A549 (cell line): ENCODE measurements around the gene ESPN. TPM values are rescaled to one million over a fixed set of nuclear protein-coding genes. Genes with fewer than 3 reads are reported as not detected.

Experiments
- ATAC-seq, 2 experiments: fragments of 200-7000 bp in 1 of 2; fragments of >200 bp in 1 of 2; cut with Nextera tagmentation in 1 of 2; cut with Tn5 transposase in 1 of 2; 3 replicates each; pipeline versions ENCODE4 v1.8.0 to v1.9.1; 2018 to 2020; ENCODE audit warnings: mild to moderate bottlenecking in 1 of 2, moderate library complexity in 1 of 2
- CTCF ChIA-PET: fragments of 300-600 bp; sonication (Branson Sonifier 250); formaldehyde crosslinking; extraction: SDS; loops from one replicate; lab custom pipeline; 2021; ENCODE audit warnings: antibody characterized with exemption, inconsistent platforms; lab: Yijun Ruan, JAX
- POLR2A ChIA-PET: fragments of 350-600 bp; formaldehyde crosslinking; extraction: SDS; loops from one replicate; lab custom pipeline; 2021; ENCODE audit warnings: antibody characterized with exemption, inconsistent platforms; lab: Yijun Ruan, JAX
- DNase-seq, 2 experiments: peaks; one replicate each; pipeline versions ENCODE4 v3.0.0 to v3.0.0-alpha.2; 2011 to 2016; ENCODE audit warnings: low read depth in 1 of 2, low spot score in 1 of 2
- FAIRE-seq: peaks from 2 replicates; lab custom pipeline; 2011; peaks lifted over from hg19 to GRCh38; lab: Jason Lieb, UNC
- H3K27ac ChIP-seq, 2 experiments: fragments of >200 bp; sonication (Bioruptor Twin); formaldehyde crosslinking; 3 replicates each; pipeline ENCODE4 v1.5.1; 2016 to 2017
- H3K4me1 ChIP-seq: fragments of >200 bp; sonication (Bioruptor Twin); formaldehyde crosslinking; 3 replicates; pipeline ENCODE4 v1.6.1; 2016
- H3K4me2 ChIP-seq: fragments of >200 bp; sonication (Bioruptor Twin); formaldehyde crosslinking; 3 replicates; pipeline ENCODE4 v1.6.1; 2016
- H3K4me3 ChIP-seq: fragments of >200 bp; sonication (Bioruptor Twin); formaldehyde crosslinking; 3 replicates; pipeline ENCODE4 v1.5.1; 2016
- H3K9me3 ChIP-seq: fragments of >200 bp; sonication (Bioruptor Twin); formaldehyde crosslinking; 3 replicates; pipeline ENCODE4 v1.6.1; 2016
- CEBPB ChIP-seq, 2 experiments: fragments of >200 bp in 1 of 2; sonication (Bioruptor Twin) in 1 of 2; formaldehyde crosslinking in 1 of 2; IDR thresholded peaks; 2 replicates each; pipeline ENCODE4 v1.6.1; 2012 to 2016
- CHD4 ChIP-seq: fragments of 200-600 bp; sonication (generic); IDR thresholded peaks from 2 replicates; pipeline ENCODE4 v1.6.1; 2016; ENCODE audit warnings: antibody characterized with exemption, mild to moderate bottlenecking, borderline replicate concordance
- EHF ChIP-seq: fragments of 250-450 bp; sonication (Bioruptor Pico); IDR thresholded peaks from 2 replicates; pipeline ENCODE4 v1.5.0; 2020; ENCODE audit warnings: mild to moderate bottlenecking
- EP300 ChIP-seq, 2 experiments: fragments of >200 bp; sonication (Bioruptor Twin); formaldehyde crosslinking; IDR thresholded peaks; 2 replicates in 1 of 2; 3 replicates in 1 of 2; pipeline ENCODE4 v1.6.1; 2016 to 2017
- FOSB ChIP-seq: fragments of 250-450 bp; sonication (Bioruptor Pico); IDR thresholded peaks from 2 replicates; pipeline ENCODE4 v1.5.0; 2020; ENCODE audit warnings: mild to moderate bottlenecking, moderate library complexity
- FOXS1 ChIP-seq: fragments of 250-450 bp; sonication (Bioruptor Pico); IDR thresholded peaks from 2 replicates; pipeline ENCODE4 v1.5.0; 2020; ENCODE audit warnings: mild to moderate bottlenecking, moderate library complexity
- HDAC2 ChIP-seq: fragments of 200-600 bp; sonication (generic); IDR thresholded peaks from 2 replicates; pipeline ENCODE4 v1.6.1; 2016
- HOXA7 ChIP-seq: fragments of 250-450 bp; sonication (Bioruptor Pico); IDR thresholded peaks from 2 replicates; pipeline ENCODE4 v1.5.0; 2020; ENCODE audit warnings: mild to moderate bottlenecking, moderate library complexity
- JUNB ChIP-seq: fragments of >200 bp; sonication (Bioruptor Twin); formaldehyde crosslinking; IDR thresholded peaks from 2 replicates; pipeline ENCODE4 v1.6.1; 2016
- KDM1A ChIP-seq: fragments of 200-600 bp; sonication (generic); IDR thresholded peaks from 2 replicates; pipeline ENCODE4 v1.6.1; 2016; ENCODE audit warnings: low read depth, mild to moderate bottlenecking
- KDM5A ChIP-seq: fragments of 200-600 bp; sonication (generic); IDR thresholded peaks from 2 replicates; pipeline ENCODE4 v1.6.1; 2016; ENCODE audit warnings: antibody characterized with exemption, mild to moderate bottlenecking
- NPAS2 ChIP-seq: fragments of 250-450 bp; sonication (Bioruptor Pico); IDR thresholded peaks from 2 replicates; pipeline ENCODE4 v1.8.0; 2022; ENCODE audit warnings: mild to moderate bottlenecking, moderate library complexity, borderline replicate concordance
- PHF8 ChIP-seq: fragments of 200-600 bp; sonication (generic); IDR thresholded peaks from 2 replicates; pipeline ENCODE4 v1.6.1; 2016; ENCODE audit warnings: low read depth, mild to moderate bottlenecking, antibody characterized with exemption, moderate library complexity, borderline replicate concordance
- POLR2A ChIP-seq: IDR thresholded peaks from 2 replicates; pipeline ENCODE4 v1.6.1; 2012; ENCODE audit warnings: mild to moderate bottlenecking, low read length
- POLR2AphosphoS2 ChIP-seq: conservative IDR thresholded peaks from 2 replicates; pipeline ENCODE4 v1.6.1; 2012; ENCODE audit warnings: low read length, improper control_type of control experiment, inconsistent platforms
- RARB ChIP-seq: fragments of 250-450 bp; sonication (Bioruptor Pico); IDR thresholded peaks from 2 replicates; pipeline ENCODE4 v1.8.0; 2021; ENCODE audit warnings: mild to moderate bottlenecking, moderate library complexity
- SMC3 ChIP-seq: fragments of >200 bp; sonication (Bioruptor Twin); formaldehyde crosslinking; IDR thresholded peaks from 3 replicates; pipeline ENCODE4 v1.6.1; 2018; ENCODE audit warnings: inconsistent platforms
- TFCP2L1 ChIP-seq: fragments of 250-450 bp; sonication (Bioruptor Pico); IDR thresholded peaks from 2 replicates; pipeline ENCODE4 v1.5.0; 2021; ENCODE audit warnings: mild to moderate bottlenecking
- ZFP36 ChIP-seq: fragments of 450-650 bp; IDR thresholded peaks from 2 replicates; pipeline ENCODE4 v1.6.1; 2014; ENCODE audit warnings: borderline replicate concordance; ENCODE audit not compliant: partially characterized antibody
- WGBS: methylation state at CpG from one replicate; pipeline ENCODE4 v1.1.6; 2017; ENCODE audit errors: missing lambda C conversion rate; 5-methylcytosine and 5-hydroxymethylcytosine counted together
- polyA plus RNA-seq, 4 experiments: library from polyadenylated mRNA; depleted of rRNA in 3 of 4; stranded (reverse); fragments of >200 nt; fragmentation: RNase III in 1 of 4; extraction: RNeasy Plus Mini Kit Qiagen cat#74134 plus additional on column Dnase treatment in 1 of 4; gene quantifications; 2 replicates in 3 of 4; 3 replicates in 1 of 4; pipeline ENCODE4 v1.2.3, GENCODE V29; 2011 to 2017
- TF ChIP-seq, protein P1 (sequence below): IDR thresholded peaks from 2 replicates; pipeline ENCODE4 v1.6.1; 2012
- TF ChIP-seq, protein P2 (sequence below): IDR thresholded peaks from 2 replicates; pipeline ENCODE4 v1.6.1; 2012
- TF ChIP-seq, protein P3 (sequence below): fragments of 450-650 bp; IDR thresholded peaks from 2 replicates; pipeline ENCODE4 v1.6.1; 2014; ENCODE audit warnings: antibody characterized with exemption
- TF ChIP-seq, protein P4 (sequence below): fragments of >200 bp; sonication (Bioruptor Twin); formaldehyde crosslinking; IDR thresholded peaks from 2 replicates; pipeline ENCODE4 v1.6.1; 2016

ESPN gene
- polyA plus RNA-seq, 2 of the 4 experiments (the other 2 are of a cell fraction): 0.22 to 0.28 TPM

DNA sequence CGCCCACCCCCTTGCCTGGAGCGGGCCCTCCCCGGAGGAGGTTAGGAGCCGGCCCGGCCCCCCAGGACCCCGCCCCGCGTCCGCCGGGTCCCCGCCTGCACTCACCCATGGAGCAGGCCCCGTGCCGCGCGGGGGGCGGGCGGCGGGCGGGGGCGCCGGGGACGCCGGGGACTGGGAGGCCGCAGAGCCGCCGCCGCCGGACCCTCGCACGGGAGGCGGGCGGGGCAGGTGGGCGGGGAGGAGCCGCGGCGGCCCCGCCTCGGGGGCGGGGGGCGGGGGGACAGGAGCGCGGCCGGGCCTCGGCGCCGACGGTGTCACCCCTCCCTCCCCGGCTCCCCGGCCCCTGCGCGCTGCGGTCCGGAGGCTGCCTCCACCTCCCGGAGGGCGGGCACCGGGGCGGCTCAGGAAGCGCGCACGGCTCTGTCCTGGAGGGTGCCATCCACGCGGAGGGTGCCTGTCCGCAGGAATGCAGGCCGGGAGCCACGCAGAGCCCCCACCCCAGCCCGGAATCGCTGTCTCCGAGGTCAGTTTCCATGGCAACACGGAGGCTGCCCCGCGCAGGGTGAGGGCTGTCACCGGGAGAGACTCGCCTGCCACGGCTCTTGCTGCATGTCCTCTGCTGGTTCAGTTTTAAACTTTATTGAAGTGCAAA, 72.8 kb downstream of the ESPN start:
- TF ChIP-seq FOSB (CRISPR knock-in tag): no peak
- no peak for TF ChIP-seq KDM5A
- TF ChIP-seq, protein P1, sequence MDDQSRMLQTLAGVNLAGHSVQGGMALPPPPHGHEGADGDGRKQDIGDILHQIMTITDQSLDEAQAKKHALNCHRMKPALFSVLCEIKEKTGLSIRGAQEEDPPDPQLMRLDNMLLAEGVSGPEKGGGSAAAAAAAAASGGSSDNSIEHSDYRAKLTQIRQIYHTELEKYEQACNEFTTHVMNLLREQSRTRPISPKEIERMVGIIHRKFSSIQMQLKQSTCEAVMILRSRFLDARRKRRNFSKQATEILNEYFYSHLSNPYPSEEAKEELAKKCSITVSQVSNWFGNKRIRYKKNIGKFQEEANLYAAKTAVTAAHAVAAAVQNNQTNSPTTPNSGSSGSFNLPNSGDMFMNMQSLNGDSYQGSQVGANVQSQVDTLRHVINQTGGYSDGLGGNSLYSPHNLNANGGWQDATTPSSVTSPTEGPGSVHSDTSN: no peak
- TF ChIP-seq SMC3: no peak
- TF ChIP-seq, protein P2, sequence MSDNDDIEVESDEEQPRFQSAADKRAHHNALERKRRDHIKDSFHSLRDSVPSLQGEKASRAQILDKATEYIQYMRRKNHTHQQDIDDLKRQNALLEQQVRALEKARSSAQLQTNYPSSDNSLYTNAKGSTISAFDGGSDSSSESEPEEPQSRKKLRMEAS: peak; percentile 14; the same call in 1 of the 2 replicates
- TF ChIP-seq POLR2A: peak; percentile 18; the same call in 1 of the 2 replicates
- no peak for TF ChIP-seq EP300 (IDR thresholded peaks at IDR 0.05)
- TF ChIP-seq FOXS1 (CRISPR knock-in tag): no peak
- TF ChIP-seq, protein P3, sequence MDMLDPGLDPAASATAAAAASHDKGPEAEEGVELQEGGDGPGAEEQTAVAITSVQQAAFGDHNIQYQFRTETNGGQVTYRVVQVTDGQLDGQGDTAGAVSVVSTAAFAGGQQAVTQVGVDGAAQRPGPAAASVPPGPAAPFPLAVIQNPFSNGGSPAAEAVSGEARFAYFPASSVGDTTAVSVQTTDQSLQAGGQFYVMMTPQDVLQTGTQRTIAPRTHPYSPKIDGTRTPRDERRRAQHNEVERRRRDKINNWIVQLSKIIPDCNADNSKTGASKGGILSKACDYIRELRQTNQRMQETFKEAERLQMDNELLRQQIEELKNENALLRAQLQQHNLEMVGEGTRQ: no peak
- TF ChIP-seq HOXA7 (CRISPR knock-in tag): no peak
- TF ChIP-seq HDAC2: no peak
- no CpG with 5 or more reads among the region's 74 CpGs for WGBS
- peak; percentile 44 to 71 for ATAC-seq
- POLR2A ChIA-PET: no interaction called here
- peak in 1 of 2 experiments; percentile 37 for DNase-seq
- CTCF ChIA-PET: interaction anchor here (1.1 to 8.8 kb wide), 2 partner anchors 7 to 10 kb away, joined by 3 to 54 read pairs; partner anchors contain the start of gene PLEKHG5
- Histone ChIP-seq H3K27ac (peak overlapping the region; percentile 74 to 90), H3K4me1 (peaks cover 11% of the 10 kb centered on the region), H3K4me2 (peak overlapping the region; percentile 98), H3K9me3 (no peaks in the 10 kb centered on the region), H3K4me3 (peak overlapping the region; percentile 66)
- no peak for FAIRE-seq

DNA sequence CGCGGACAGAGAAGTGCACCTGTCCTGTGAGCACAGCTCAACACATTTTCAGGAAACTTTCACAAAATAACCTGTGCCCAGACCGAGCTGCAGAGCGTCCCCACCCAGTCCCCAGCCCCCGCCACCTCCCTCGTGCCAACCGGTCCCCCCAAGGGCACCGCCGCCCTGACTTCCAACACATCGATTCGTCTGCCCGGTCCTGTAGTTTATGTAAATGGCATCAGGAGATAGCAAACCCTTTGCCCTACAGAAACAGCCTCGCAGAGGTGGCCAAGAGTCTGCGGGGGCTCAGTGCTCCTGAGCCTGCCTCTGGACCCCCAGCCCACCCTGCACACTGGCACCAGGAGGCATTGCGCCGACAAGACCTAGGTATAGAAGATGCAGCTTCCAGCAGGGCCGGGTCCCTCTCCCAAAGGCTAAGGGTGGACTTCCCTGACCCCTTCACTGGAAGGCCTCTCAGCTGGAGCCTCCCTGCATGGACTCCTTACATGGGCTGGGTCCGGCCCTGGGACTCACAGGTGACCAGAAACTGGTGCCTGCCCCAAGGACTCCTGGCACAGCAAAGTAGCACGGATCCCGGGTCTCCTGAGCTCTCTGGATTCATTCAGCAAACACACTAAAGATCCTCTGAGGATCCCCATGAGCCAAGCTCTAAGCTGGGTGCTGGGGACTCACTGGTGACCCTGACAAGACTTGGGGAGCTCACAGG, 73.4 kb downstream of the ESPN start:
- Histone ChIP-seq H3K4me3 (peak overlapping the region; percentile 66), H3K4me2 (peak overlapping the region; percentile 98), H3K4me1 (peaks cover 11% of the 10 kb centered on the region), H3K9me3 (no peaks in the 10 kb centered on the region), H3K27ac (peak overlapping the region; percentile 74 to 90; a peak in 5 of 6 replicates)
- WGBS: 38% methylated on average over 6 of the region's 20 CpGs
- FAIRE-seq (no peak), DNase-seq (no peak), ATAC-seq (peak in 1 of 2 experiments; percentile 10; a peak in 2 of 6 replicates)
- CTCF ChIA-PET: interaction anchor here (1.1 to 8.8 kb wide), 3 partner anchors 8 to 12 kb away, joined by 3 to 54 read pairs (median 5); partner anchors contain the start of gene PLEKHG5
- no peak for TF ChIP-seq TFCP2L1
- POLR2A ChIA-PET: no interaction called here

DNA sequence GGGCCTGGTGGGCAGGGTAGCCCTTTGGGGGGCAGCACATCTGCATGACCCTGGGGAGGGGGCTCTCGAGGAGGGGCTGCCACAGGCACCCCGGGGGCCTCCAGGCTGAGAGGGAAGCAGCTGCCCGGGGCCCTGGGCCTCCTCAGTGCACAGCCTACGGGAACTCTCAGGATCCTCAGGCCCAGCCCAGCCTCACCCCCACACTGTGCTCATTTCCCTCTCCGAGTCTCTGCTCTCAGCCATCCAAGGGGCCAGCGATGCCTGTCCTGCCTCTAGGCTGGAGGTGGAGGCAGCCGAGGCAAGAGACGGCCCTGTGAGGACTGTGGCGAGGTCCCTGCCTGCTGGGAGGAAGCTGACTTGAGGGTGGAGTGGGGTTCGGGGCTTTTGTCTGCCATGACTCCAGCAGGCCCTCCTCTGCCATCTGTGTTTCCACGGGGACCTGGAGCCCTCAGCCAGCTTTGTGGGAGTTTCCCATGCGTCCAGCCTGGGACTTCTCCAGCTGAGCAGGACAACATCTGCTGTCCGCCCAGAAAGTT, 74.1 kb downstream of the ESPN start:
- Histone ChIP-seq H3K9me3 (no peaks in the 10 kb centered on the region), H3K27ac (no peak overlapping the region), H3K4me3 (no peak overlapping the region), H3K4me1 (peaks cover 11% of the 10 kb centered on the region), H3K4me2 (no peak overlapping the region)
- CTCF ChIA-PET: interaction anchor here (1.1 to 8.8 kb wide), 4 partner anchors 8 to 56 kb away, joined by 3 to 54 read pairs (median 6); partner anchors contain the start of genes NOL9, PLEKHG5 and TAS1R1
- no peak for DNase-seq
- TF ChIP-seq KDM1A (no peak), CEBPB (IDR thresholded peaks at IDR 0.05) (no peak), RARB (CRISPR knock-in tag) (no peak), POLR2AphosphoS2 (no peak), JUNB (no peak), PHF8 (no peak), HDAC2 (no peak), NPAS2 (CRISPR knock-in tag) (no peak), ZFP36 (no peak), EHF (CRISPR knock-in tag) (no peak), CHD4 (no peak)
- TF ChIP-seq, protein P4, sequence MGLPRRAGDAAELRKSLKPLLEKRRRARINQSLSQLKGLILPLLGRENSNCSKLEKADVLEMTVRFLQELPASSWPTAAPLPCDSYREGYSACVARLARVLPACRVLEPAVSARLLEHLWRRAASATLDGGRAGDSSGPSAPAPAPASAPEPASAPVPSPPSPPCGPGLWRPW: no peak
- TF ChIP-seq, protein P3: no peak
- FAIRE-seq: no peak
- 88% methylated on average over 7 of the region's 13 CpGs for WGBS
- ATAC-seq: peak in 1 of 2 experiments; percentile 16; a peak in 2 of 6 replicates
- POLR2A ChIA-PET: no interaction called here
